Progenitor cell of endocrine pancreas (in vitro differentiated cells): Measurements from ENCODE around the gene PLCL1. TPM values are rescaled to one million over a fixed set of nuclear protein-coding genes. Genes with fewer than 3 reads are reported as not detected.

Experiments used
- DNase-seq: peaks from one replicate; pipeline ENCODE4 v3.0.0; 2021; ENCODE audit warnings: low spot score; ENCODE audit not compliant: unreplicated experiment
- H3K27ac Mint-ChIP-seq: 2 replicates; pipeline ENCODE4 v1.8.0; 2021; ENCODE audit warnings: mild to moderate bottlenecking, moderate library complexity, mixed read lengths
- H3K27me3 Mint-ChIP-seq: 2 replicates; pipeline ENCODE4 v1.8.0; 2021; ENCODE audit warnings: mixed read lengths
- H3K36me3 Mint-ChIP-seq: 2 replicates; pipeline ENCODE4 v1.8.0; 2022; ENCODE audit warnings: mixed read lengths; ENCODE audit not compliant: insufficient read depth
- H3K4me1 Mint-ChIP-seq: 2 replicates; pipeline ENCODE4 v1.8.0; 2021; ENCODE audit warnings: low read depth, mixed read lengths
- H3K4me3 Mint-ChIP-seq: 2 replicates; pipeline ENCODE4 v1.8.0; 2021; ENCODE audit warnings: low read depth, mild to moderate bottlenecking, moderate library complexity, mixed read lengths
- H3K9me3 Mint-ChIP-seq: 2 replicates; pipeline ENCODE4 v1.8.0; 2021; ENCODE audit warnings: low read depth, mixed read lengths
- CTCF ChIP-seq: fragments of 200-600 bp; sonication (generic); IDR thresholded peaks from one replicate; pipeline ENCODE4 v1.5.0; 2021; ENCODE audit warnings: antibody characterized with exemption, mild to moderate bottlenecking; ENCODE audit not compliant: unreplicated experiment
- total RNA-seq: library from RNA; stranded (reverse); gene quantifications from 2 replicates; pipeline ENCODE4 v1.2.1, GENCODE V29; 2021

Gene PLCL1
- total RNA-seq, 1 donor from 2014 or later: 48.3 TPM

GRCh38 chr2:198141726-198142125 is 337.3 kb downstream of the PLCL1 start:
- no peaks in the 10 kb centered on the region for H3K9me3 Mint-ChIP-seq
- no peak for TF ChIP-seq CTCF
- peaks cover 4% of the 10 kb centered on the region for H3K36me3 Mint-ChIP-seq
- peaks cover 9% of the 10 kb centered on the region for H3K4me1 Mint-ChIP-seq
- no peaks in the 10 kb centered on the region for H3K27me3 Mint-ChIP-seq
- H3K4me3 Mint-ChIP-seq: no peak overlapping the region
- DNase-seq: no peak
- H3K27ac Mint-ChIP-seq: no peak overlapping the region

- H3K4me3 Mint-ChIP-seq: no peak overlapping the region
- H3K36me3 Mint-ChIP-seq: peaks cover 2% of the 10 kb centered on the region
- no peak for TF ChIP-seq CTCF
- H3K9me3 Mint-ChIP-seq: no peaks in the 10 kb centered on the region
- DNase-seq: no peak
- H3K27ac Mint-ChIP-seq: no peak overlapping the region
- peaks cover 9% of the 10 kb centered on the region for H3K4me1 Mint-ChIP-seq
- no peaks in the 10 kb centered on the region for H3K27me3 Mint-ChIP-seq
Measured at GRCh38 chr2:198143156-198143555, 338.8 kb downstream of the PLCL1 start.

GRCh38 chr2:198143793-198144192 is 339.4 kb downstream of the PLCL1 start:
- DNase-seq: no peak
- Mint-ChIP-seq H3K27ac (no peak overlapping the region), H3K4me3 (no peak overlapping the region), H3K36me3 (peaks cover 5% of the 10 kb centered on the region), H3K27me3 (no peaks in the 10 kb centered on the region), H3K4me1 (peaks cover 9% of the 10 kb centered on the region), H3K9me3 (no peaks in the 10 kb centered on the region)
- no peak for TF ChIP-seq CTCF

- Mint-ChIP-seq H3K9me3 (no peaks in the 10 kb centered on the region), H3K4me3 (no peak overlapping the region), H3K27ac (no peak overlapping the region), H3K27me3 (no peaks in the 10 kb centered on the region), H3K36me3 (peaks cover 5% of the 10 kb centered on the region), H3K4me1 (peaks cover 9% of the 10 kb centered on the region)
- TF ChIP-seq CTCF: no peak
- no peak for DNase-seq
Measured at GRCh38 chr2:198144660-198145059, 340.3 kb downstream of the PLCL1 start.

GRCh38 chr2:198146346-198146940 is 342.1 kb downstream of the PLCL1 start:
- H3K4me3 Mint-ChIP-seq: no peak overlapping the region
- no peaks in the 10 kb centered on the region for H3K27me3 Mint-ChIP-seq
- no peak for DNase-seq
- peaks cover 9% of the 10 kb centered on the region for H3K4me1 Mint-ChIP-seq
- TF ChIP-seq CTCF: no peak
- peaks cover 13% of the 10 kb centered on the region for H3K36me3 Mint-ChIP-seq
- H3K27ac Mint-ChIP-seq: no peak overlapping the region
- H3K9me3 Mint-ChIP-seq: peaks cover under 1% of the 10 kb centered on the region
